NOMO-1 treated with DMSO at 0.1 percent for 48 hours (cell line): ENCODE data around the gene HLF.
A peak's percentile ranks its signal among the peaks of the same experiment; 100 is the strongest.

Experiments
- DNase-seq: peaks from one replicate; lab custom pipeline; 2025; ENCODE audit not compliant: unreplicated experiment; lab: John Stamatoyannopoulos, UW

HLF gene

GRCh38 chr17:55264645-55265298 is at the start of gene HLF:
Gene HLF (plus strand): TSS chr17:55264960. CDS start chr17:55265485, 525 bp downstream.
- DNase-seq, result peak; percentile 2

GRCh38 chr17:55215711-55216110 is 49.0 kb upstream of the HLF start:
- DNase-seq, result no peak

GRCh38 chr17:55216888-55217287 is 47.9 kb upstream of the HLF start:
- no peak for DNase-seq

GRCh38 chr17:55219459-55219858 is 45.3 kb upstream of the HLF start:
- no peak for DNase-seq

- no peak for DNase-seq
Measured at GRCh38 chr17:55219934-55220333, 44.8 kb upstream of the HLF start.

- DNase-seq, result no peak
Measured at GRCh38 chr17:55223524-55223923, 41.2 kb upstream of the HLF start.

- DNase-seq, result no peak
Measured at GRCh38 chr17:55224746-55225145, 40.0 kb upstream of the HLF start.

- DNase-seq, result no peak
Measured at GRCh38 chr17:55225237-55225636, 39.5 kb upstream of the HLF start.

- no peak for DNase-seq
Measured at GRCh38 chr17:55228683-55229192, 36.0 kb upstream of the HLF start.

GRCh38 chr17:55229276-55229675 is 35.5 kb upstream of the HLF start:
- no peak for DNase-seq

- no peak for DNase-seq
Measured at GRCh38 chr17:55230716-55231115, 34.0 kb upstream of the HLF start.

- DNase-seq, result no peak
Measured at GRCh38 chr17:55233840-55234239, 30.9 kb upstream of the HLF start.

- DNase-seq, result no peak
Measured at GRCh38 chr17:55236316-55236715, 28.4 kb upstream of the HLF start.

- DNase-seq, result no peak
Measured at GRCh38 chr17:55237268-55237667, 27.5 kb upstream of the HLF start.

GRCh38 chr17:55237841-55238178 is 26.9 kb upstream of the HLF start:
- no peak for DNase-seq

GRCh38 chr17:55238179-55238930 is 26.4 kb upstream of the HLF start:
- peak; percentile 71 for DNase-seq

- no peak for DNase-seq
Measured at GRCh38 chr17:55238931-55239297, 25.8 kb upstream of the HLF start.

GRCh38 chr17:55241097-55241496 is 23.7 kb upstream of the HLF start:
- DNase-seq, result no peak

GRCh38 chr17:55242476-55242875 is 22.3 kb upstream of the HLF start:
- no peak for DNase-seq

- no peak for DNase-seq
Measured at GRCh38 chr17:55245986-55246385, 18.8 kb upstream of the HLF start.

GRCh38 chr17:55246583-55246982 is 18.2 kb upstream of the HLF start:
- DNase-seq, result no peak

GRCh38 chr17:55248077-55248476 is 16.7 kb upstream of the HLF start:
- no peak for DNase-seq

GRCh38 chr17:55249861-55250260 is 14.9 kb upstream of the HLF start:
- no peak for DNase-seq
